Transverse colon (tissue), 4 donors: ENCODE data around the gene PDZRN3.

Experiments used
- POLR2A ChIP-seq: fragments of 450-650 bp; IDR thresholded peaks from one replicate; pipeline ENCODE4 v1.6.1; 2016; ENCODE audit warnings: antibody characterized with exemption, mild to moderate bottlenecking, moderate library complexity
- POLR2AphosphoS5 ChIP-seq, 3 donors: sonication (generic); formaldehyde crosslinking; IDR thresholded peaks; one replicate each; pipeline ENCODE4 v1.6.1; 2016; ENCODE audit warnings: antibody characterized with exemption in 3 of 3
- TF ChIP-seq, protein P1 (sequence below), 5 experiments: fragments of 200-600 bp in 3 of 5; fragments of 450-650 bp in 2 of 5; sonication (generic) in 3 of 5; IDR thresholded peaks; 1 replicate in 2 of 5; 2 replicates in 3 of 5; pipeline ENCODE4 v1.5.1; 2016 to 2017; ENCODE audit warnings: antibody characterized with exemption in 5 of 5, inconsistent platforms in 3 of 5, mild to moderate bottlenecking in 2 of 5, moderate library complexity in 1 of 5

DNA sequence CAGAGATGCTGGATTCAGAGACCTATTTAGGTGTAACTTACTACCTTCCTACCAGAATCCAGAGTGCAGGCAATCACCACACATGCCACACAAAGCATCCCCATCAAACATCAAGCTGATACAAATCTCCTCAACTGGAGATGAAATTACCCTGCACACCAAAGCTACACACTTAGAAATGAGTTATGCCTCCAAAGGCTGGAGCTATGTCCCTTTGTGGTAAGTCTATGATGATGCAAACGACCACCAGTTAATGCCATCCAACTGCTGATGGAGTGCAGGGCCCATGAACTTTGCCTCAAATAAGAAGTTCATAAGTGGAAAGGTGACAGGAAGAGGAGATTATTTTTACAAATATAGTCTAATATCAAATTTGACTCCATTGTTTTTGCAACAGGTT is 38.1 kb downstream of the PDZRN3 start:
- TF ChIP-seq, protein P1, sequence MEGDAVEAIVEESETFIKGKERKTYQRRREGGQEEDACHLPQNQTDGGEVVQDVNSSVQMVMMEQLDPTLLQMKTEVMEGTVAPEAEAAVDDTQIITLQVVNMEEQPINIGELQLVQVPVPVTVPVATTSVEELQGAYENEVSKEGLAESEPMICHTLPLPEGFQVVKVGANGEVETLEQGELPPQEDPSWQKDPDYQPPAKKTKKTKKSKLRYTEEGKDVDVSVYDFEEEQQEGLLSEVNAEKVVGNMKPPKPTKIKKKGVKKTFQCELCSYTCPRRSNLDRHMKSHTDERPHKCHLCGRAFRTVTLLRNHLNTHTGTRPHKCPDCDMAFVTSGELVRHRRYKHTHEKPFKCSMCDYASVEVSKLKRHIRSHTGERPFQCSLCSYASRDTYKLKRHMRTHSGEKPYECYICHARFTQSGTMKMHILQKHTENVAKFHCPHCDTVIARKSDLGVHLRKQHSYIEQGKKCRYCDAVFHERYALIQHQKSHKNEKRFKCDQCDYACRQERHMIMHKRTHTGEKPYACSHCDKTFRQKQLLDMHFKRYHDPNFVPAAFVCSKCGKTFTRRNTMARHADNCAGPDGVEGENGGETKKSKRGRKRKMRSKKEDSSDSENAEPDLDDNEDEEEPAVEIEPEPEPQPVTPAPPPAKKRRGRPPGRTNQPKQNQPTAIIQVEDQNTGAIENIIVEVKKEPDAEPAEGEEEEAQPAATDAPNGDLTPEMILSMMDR (IDR thresholded peaks at IDR 0.05) = no peak
- TF ChIP-seq POLR2AphosphoS5 (IDR thresholded peaks at IDR 0.05) (no peak), POLR2A (no peak)
